GM12892 (cell line): Measurements from ENCODE around the gene STEAP4.

Experiments
- POLR2A ChIP-seq: IDR thresholded peaks from 2 replicates; pipeline ENCODE4 v1.6.1; 2011; ENCODE audit warnings: low read depth, low read length, control low read depth
- POLR2AphosphoS5 ChIP-seq: IDR thresholded peaks from 2 replicates; pipeline ENCODE4 v1.6.1; 2011; ENCODE audit warnings: low read depth, low read length, control low read depth

- TF ChIP-seq POLR2AphosphoS5 (no peak), POLR2A (no peak)
Observed at GRCh38 chr7:88337572-88337971, 30.9 kb upstream of the STEAP4 start.
